GM18951 (cell line): ENCODE results near the gene ANKRD33B.

Source experiments
- POLR2A ChIP-seq: IDR thresholded peaks from 4 replicates; pipeline ENCODE4 v1.6.1; 2011; ENCODE audit warnings: mild to moderate bottlenecking; ENCODE audit not compliant: insufficient read length, insufficient read depth; ENCODE audit errors: extremely low read depth
- in situ Hi-C: fragments of 300-500 bp; cut with MboI; formaldehyde crosslinking; loops from one replicate; pipeline ENCODE4 v1.12.0; 2022; ENCODE audit warnings: low sequenced_read_pairs, mixed read lengths, inconsistent platforms; ENCODE audit not compliant: unreplicated experiment

Gene ANKRD33B

GRCh38 chr5:10530601-10531320 is 33.1 kb upstream of the ANKRD33B start:
- in situ Hi-C loops, result no loop called here
- TF ChIP-seq POLR2A, result no peak

- no peak for TF ChIP-seq POLR2A
- in situ Hi-C loops, result no loop called here
These were observed 31.4 kb upstream of the ANKRD33B start for GRCh38 chr5:10532421-10532820.

- in situ Hi-C loops, result no loop called here
- no peak for TF ChIP-seq POLR2A
These were observed 30.6 kb upstream of the ANKRD33B start for GRCh38 chr5:10533226-10533625.

GRCh38 chr5:10534561-10535530 is 29.0 kb upstream of the ANKRD33B start:
- no peak for TF ChIP-seq POLR2A
- in situ Hi-C loops, result no loop called here

- in situ Hi-C loops, result no loop called here
These were observed 27.4 kb upstream of the ANKRD33B start for GRCh38 chr5:10536511-10536910.

GRCh38 chr5:10536931-10537579 is 26.8 kb upstream of the ANKRD33B start:
- in situ Hi-C loops, result no loop called here
- TF ChIP-seq POLR2A, result no peak

More at GRCh38 chr5:10536511-10536910, 27.4 kb upstream of the ANKRD33B start:
- TF ChIP-seq POLR2A, result no peak

- no peak for TF ChIP-seq POLR2A
- in situ Hi-C loops, result no loop called here
These were observed 26.2 kb upstream of the ANKRD33B start for GRCh38 chr5:10537624-10538023.

GRCh38 chr5:10538103-10538788 is 25.6 kb upstream of the ANKRD33B start:
- in situ Hi-C loops, result no loop called here
- TF ChIP-seq POLR2A, result no peak

- in situ Hi-C loops, result no loop called here
- no peak for TF ChIP-seq POLR2A
These were observed 24.8 kb upstream of the ANKRD33B start for GRCh38 chr5:10538789-10539686.

- in situ Hi-C loops, result no loop called here
- TF ChIP-seq POLR2A, result no peak
These were observed 24.2 kb upstream of the ANKRD33B start for GRCh38 chr5:10539687-10539998.

GRCh38 chr5:10540036-10540544 is 23.8 kb upstream of the ANKRD33B start:
- no peak for TF ChIP-seq POLR2A
- in situ Hi-C loops, result no loop called here
